ENCODE measurements around the gene IL3RA. TPM values are rescaled to one million over a fixed set of nuclear protein-coding genes. Genes with fewer than 3 reads are reported as not detected.
"Not testable (repeated sequence)": the region's sequence is repeated elsewhere in the genome, so short reads cannot be mapped to it uniquely, and the experiment has no call there.

Gene IL3RA
- total RNA-seq = 13.2 TPM

- H3K4me3 ChIP-seq (ENCODE audit: low read length) = peak within 1 kb of the TSS; percentile 45
- H3K9me3 ChIP-seq (ENCODE audit: low read depth, low read length) = no peaks in the 10 kb centered on the region
- peaks cover 64% of the 10 kb centered on the region for H3K4me1 ChIP-seq (ENCODE audit: insufficient read depth, low read length)
- no peaks in the 10 kb centered on the region for H3K27me3 ChIP-seq (ENCODE audit: insufficient read depth, low read length)
These were observed at the start of gene IL3RA for GRCh38 chrX:1336331-1336943. Gene IL3RA (plus strand): TSS chrX:1336785. CDS start chrX:1341766, 4,981 bp downstream.

DNA sequence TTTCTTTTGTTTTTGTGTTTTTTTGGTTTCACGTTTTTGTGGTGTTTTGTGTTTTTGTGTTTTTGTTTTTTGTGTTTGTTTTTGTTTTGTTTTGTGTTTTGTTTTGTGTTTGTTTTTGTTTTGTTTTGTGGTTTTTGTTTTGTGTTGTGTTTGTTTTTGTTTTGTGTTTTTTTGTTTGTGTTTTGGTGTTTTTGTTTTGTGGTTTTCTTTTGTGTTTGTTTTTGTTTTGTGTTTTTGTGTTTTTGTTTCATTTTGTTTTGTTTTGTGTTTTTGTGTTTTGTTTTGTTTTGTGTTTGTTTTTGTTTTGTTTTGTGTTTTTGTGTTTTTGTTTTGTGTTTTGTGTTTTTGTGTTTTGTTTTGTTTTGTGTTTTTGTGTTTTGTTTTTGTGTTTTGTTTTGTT lies 47.0 kb upstream of the IL3RA start:
- Histone ChIP-seq H3K4me3 (ENCODE audit: low read length) (no peak overlapping the region), H3K27me3 (ENCODE audit: insufficient read depth, low read length) (no peaks in the 10 kb centered on the region), H3K9me3 (ENCODE audit: low read depth, low read length) (no peaks in the 10 kb centered on the region), H3K4me1 (ENCODE audit: insufficient read depth, low read length) (peaks cover 4% of the 10 kb centered on the region)

- H3K4me3 ChIP-seq (ENCODE audit: low read length) = no peak overlapping the region
- peaks cover 4% of the 10 kb centered on the region for H3K4me1 ChIP-seq (ENCODE audit: insufficient read depth, low read length)
- no peaks in the 10 kb centered on the region for H3K27me3 ChIP-seq (ENCODE audit: insufficient read depth, low read length)
These were observed 45.4 kb upstream of the IL3RA start for GRCh38 chrX:1291110-1291740.

DNA sequence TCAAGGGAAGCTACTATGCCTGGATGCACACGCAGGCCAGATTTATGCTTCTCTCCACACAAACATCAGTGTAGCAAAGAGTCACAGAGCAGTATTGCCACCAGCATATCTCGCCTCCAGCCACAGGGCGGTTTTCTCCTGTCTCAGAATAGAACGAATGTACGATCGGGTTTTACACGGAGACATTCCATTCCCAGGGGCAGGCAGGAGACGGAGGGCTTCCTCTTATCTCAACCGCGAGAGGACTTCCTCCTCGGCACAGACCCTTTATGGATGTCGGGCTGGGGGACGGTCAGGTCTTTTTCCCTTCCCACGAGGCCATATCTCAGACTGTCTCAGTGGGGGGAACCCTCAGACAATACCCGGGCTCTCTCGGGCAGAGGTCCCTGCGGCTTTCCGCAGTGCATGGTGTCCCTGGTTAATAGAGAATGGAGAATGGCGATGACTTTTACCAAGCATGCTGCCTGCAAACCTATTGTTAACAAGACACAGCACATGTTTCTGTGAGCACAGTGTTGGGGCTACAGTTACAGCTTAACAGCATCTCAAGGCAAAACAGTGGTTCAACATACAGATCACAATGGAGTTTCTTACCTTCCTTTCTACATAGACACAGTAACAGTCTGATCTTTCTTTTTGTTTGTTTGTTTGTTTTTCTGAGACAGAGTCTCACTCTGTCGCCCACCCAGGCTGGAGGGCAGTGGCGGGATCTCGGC lies 43.9 kb upstream of the IL3RA start:
- H3K27me3 ChIP-seq (ENCODE audit: insufficient read depth, low read length) = no peaks in the 10 kb centered on the region
- H3K9me3 ChIP-seq (ENCODE audit: low read depth, low read length) = no peaks in the 10 kb centered on the region
- H3K4me3 ChIP-seq (ENCODE audit: low read length) = no peak overlapping the region
- H3K4me1 ChIP-seq (ENCODE audit: insufficient read depth, low read length) = peaks cover 4% of the 10 kb centered on the region

More at GRCh38 chrX:1291110-1291740, 45.4 kb upstream of the IL3RA start:
- no peaks in the 10 kb centered on the region for H3K9me3 ChIP-seq (ENCODE audit: low read depth, low read length)

DNA sequence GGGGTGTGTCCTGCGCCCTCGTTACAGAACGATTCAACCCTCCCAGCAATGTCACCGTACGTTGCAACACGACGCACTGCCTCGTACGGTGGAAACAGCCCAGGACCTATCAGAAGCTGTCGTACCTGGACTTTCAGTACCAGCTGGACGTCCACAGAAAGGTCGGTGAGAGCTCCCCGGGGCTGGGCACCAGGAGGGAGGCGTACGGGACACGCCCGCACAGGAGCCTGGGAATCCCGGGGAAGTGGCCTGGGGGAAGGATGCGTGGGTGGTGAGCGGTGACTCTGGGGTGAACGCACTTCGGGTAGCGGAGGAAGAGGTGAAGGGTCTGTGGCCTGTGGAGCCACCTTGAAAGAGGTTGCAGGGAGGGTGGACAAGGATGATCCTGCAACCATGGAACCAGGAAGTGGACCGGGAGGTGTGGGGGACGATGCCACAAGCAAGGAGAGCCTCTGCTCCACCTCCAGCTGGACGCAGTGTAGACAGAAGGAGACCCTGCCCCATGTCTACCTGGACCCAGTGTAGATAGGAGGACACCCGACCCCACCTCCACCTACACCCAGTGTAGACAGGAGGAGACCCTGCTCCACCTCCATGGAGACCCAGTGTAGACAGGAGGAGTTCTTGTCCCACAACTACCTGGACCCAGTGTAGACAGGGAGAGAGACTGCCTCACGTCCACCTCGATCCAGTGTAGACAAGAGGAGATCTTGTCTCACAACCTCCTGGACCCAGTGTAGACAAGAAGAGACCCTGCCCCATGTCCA lies 42.1 kb upstream of the IL3RA start:
- Histone ChIP-seq H3K4me1 (ENCODE audit: insufficient read depth, low read length) (peaks cover 4% of the 10 kb centered on the region), H3K9me3 (ENCODE audit: low read depth, low read length) (no peaks in the 10 kb centered on the region), H3K27me3 (ENCODE audit: insufficient read depth, low read length) (no peaks in the 10 kb centered on the region), H3K4me3 (ENCODE audit: low read length) (no peak overlapping the region)

DNA sequence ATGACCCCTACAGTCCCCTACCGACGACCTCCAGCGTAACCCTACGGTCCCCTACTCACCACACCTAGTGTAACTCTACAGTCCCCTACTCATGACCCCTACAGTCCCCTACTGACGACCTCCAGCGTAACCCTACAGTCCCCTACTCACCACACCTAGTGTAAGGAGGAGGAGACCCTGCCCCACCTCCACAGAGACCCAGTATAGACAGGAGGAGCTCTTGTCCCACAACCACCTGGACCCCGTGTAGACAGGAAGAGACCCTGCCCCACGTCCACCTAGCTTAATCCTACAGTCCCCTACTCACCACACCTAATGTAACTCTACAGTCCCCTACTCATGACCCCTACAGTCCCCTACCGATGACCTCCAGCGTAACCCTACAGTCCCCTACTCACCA lies 41.0 kb upstream of the IL3RA start:
- H3K9me3 ChIP-seq (ENCODE audit: low read depth, low read length) = no peaks in the 10 kb centered on the region
- no peak overlapping the region for H3K4me3 ChIP-seq (ENCODE audit: low read length)
- H3K27me3 ChIP-seq (ENCODE audit: insufficient read depth, low read length) = no peaks in the 10 kb centered on the region
- H3K4me1 ChIP-seq (ENCODE audit: insufficient read depth, low read length) = peaks cover 4% of the 10 kb centered on the region

- H3K9me3 ChIP-seq (ENCODE audit: low read depth, low read length); H3K4me1 ChIP-seq (ENCODE audit: insufficient read depth, low read length); H3K4me3 ChIP-seq (ENCODE audit: low read length); H3K27me3 ChIP-seq (ENCODE audit: insufficient read depth, low read length): not testable (repeated sequence)
These were observed 39.0 kb upstream of the IL3RA start for GRCh38 chrX:1297591-1297990.

DNA sequence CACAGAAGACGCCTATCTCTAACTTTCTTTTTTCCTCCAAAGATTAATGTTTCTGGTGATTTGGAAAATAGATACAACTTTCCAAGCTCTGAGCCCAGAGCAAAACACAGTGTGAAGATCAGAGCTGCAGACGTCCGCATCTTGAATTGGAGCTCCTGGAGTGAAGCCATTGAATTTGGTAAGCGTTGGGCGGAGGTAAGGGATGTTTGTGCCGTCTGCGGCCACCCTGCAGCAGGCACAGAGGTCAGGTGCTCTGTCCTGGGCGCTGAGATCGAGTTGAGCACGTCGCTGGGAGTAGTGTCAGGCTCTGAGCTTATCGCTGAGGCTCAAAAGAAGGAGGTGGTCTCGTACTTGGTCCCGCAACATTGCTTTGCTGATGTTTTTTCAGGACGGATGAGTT lies 36.1 kb upstream of the IL3RA start:
- no peaks in the 10 kb centered on the region for H3K27me3 ChIP-seq (ENCODE audit: insufficient read depth, low read length)
- H3K4me3 ChIP-seq (ENCODE audit: low read length) = no peak overlapping the region
- H3K4me1 ChIP-seq (ENCODE audit: insufficient read depth, low read length) = no peaks in the 10 kb centered on the region
- no peaks in the 10 kb centered on the region for H3K9me3 ChIP-seq (ENCODE audit: low read depth, low read length)

DNA sequence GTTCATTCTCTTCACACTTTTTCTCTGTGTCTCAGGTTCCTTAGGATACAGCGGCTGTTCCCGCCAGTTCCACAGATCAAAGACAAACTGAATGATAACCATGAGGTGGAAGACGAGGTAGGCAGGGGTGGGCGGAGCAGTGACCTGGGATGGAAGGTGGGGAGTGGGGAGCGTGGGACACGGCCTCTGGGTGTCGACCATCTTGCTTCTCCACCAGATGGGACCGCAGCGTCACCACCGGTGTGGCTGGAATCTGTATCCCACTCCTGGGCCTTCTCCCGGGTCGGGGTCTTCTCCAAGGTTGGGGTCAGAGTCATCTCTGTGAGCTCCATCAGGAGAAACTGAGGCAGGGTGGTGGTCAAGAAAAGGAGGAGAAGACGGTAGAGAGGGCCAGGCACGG lies 31.2 kb upstream of the IL3RA start:
- no peak overlapping the region for H3K4me3 ChIP-seq (ENCODE audit: low read length)
- no peaks in the 10 kb centered on the region for H3K9me3 ChIP-seq (ENCODE audit: low read depth, low read length)
- H3K4me1 ChIP-seq (ENCODE audit: insufficient read depth, low read length) = no peaks in the 10 kb centered on the region
- no peaks in the 10 kb centered on the region for H3K27me3 ChIP-seq (ENCODE audit: insufficient read depth, low read length)

- no peak overlapping the region for H3K4me3 ChIP-seq (ENCODE audit: low read length)
- H3K9me3 ChIP-seq (ENCODE audit: low read depth, low read length) = no peaks in the 10 kb centered on the region
- no peaks in the 10 kb centered on the region for H3K27me3 ChIP-seq (ENCODE audit: insufficient read depth, low read length)
- no peaks in the 10 kb centered on the region for H3K4me1 ChIP-seq (ENCODE audit: insufficient read depth, low read length)
These were observed 29.5 kb upstream of the IL3RA start for GRCh38 chrX:1306909-1307625.

DNA sequence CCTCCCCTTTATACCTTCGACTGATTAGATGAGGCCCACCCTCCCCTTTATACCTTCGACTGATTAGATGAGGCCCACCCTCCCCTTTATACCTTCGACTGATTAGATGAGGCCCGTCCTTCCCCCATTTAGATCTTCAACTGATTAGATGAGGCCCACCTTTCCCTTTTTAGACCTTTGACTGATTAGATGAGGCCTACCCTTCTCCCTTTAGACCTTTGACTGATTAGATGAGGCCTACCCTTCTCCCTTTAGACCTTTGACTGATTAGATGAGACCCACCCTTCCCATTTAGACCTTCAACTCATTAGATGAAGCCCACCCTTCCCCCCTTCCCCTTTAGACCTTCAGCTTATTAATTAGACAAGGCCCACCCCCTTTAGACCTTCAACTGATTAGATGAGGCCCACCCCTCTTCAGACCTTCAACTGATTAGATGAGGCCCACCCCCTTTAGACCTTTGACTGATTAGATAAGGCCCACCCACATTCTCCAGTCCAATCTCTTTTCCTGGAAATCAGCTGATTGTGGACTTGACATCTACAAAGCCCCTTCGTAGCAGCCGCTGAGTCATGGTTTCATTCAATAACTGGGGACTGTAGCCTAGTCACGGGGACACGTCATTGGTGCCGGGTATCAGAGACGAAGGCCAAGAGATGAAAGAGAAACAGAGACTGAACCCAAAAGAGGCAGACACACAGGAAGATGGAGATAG lies 28.8 kb upstream of the IL3RA start:
- Histone ChIP-seq H3K9me3 (ENCODE audit: low read depth, low read length) (no peaks in the 10 kb centered on the region), H3K27me3 (ENCODE audit: insufficient read depth, low read length) (no peaks in the 10 kb centered on the region), H3K4me1 (ENCODE audit: insufficient read depth, low read length) (no peaks in the 10 kb centered on the region), H3K4me3 (ENCODE audit: low read length) (no peak overlapping the region)

DNA sequence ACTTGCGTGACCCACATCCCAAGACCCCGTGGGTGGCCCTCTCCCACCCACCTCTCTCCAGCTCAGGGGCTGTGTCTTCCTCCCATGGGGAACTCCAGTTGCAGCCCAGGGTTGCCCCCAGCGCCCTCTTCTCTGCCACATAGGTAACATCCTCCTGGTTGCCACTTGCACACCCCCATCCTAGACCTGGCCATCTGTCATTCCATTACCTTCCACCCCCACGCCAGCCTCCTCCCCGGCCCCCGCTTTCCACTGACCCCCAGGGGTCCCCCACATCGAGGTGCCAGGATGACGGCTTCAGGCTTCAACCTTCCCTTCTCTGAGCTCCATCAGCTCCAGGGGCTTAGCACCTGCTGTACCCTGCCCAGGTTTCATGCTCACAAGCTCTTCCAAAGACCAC lies 28.1 kb upstream of the IL3RA start:
- Histone ChIP-seq H3K27me3 (ENCODE audit: insufficient read depth, low read length) (no peaks in the 10 kb centered on the region), H3K4me1 (ENCODE audit: insufficient read depth, low read length) (no peaks in the 10 kb centered on the region), H3K4me3 (ENCODE audit: low read length) (no peak overlapping the region), H3K9me3 (ENCODE audit: low read depth, low read length) (no peaks in the 10 kb centered on the region)

DNA sequence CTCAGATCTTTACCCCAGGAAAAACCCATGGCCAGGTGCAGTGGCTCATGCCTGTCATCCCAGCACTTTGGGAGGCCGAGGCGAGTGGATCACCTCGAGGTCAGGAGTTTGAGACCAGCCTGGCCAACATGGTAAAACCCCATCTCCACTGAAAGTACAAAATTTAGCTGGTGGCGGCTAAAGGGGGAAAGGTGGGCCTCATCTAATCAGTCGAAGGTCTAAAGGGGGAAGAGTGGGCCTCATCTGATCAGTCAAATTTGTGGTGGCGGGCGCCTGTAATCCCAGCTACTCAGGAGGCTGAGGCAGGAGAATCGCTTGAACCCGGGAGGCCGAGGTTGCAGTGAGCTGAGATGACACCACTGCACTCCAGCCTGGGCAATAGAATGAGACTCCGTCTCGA lies 27.7 kb upstream of the IL3RA start:
- not testable (repeated sequence) for H3K4me3 ChIP-seq (ENCODE audit: low read length); H3K4me1 ChIP-seq (ENCODE audit: insufficient read depth, low read length); H3K9me3 ChIP-seq (ENCODE audit: low read depth, low read length); H3K27me3 ChIP-seq (ENCODE audit: insufficient read depth, low read length)

- Histone ChIP-seq H3K27me3 (ENCODE audit: insufficient read depth, low read length) (no peaks in the 10 kb centered on the region), H3K4me1 (ENCODE audit: insufficient read depth, low read length) (peaks cover 14% of the 10 kb centered on the region), H3K4me3 (ENCODE audit: low read length) (no peak overlapping the region)
These were observed 22.8 kb upstream of the IL3RA start for GRCh38 chrX:1313788-1314187.

More at GRCh38 chrX:1313788-1314187, 22.8 kb upstream of the IL3RA start:
- no peaks in the 10 kb centered on the region for H3K9me3 ChIP-seq (ENCODE audit: low read depth, low read length)

Measured in mononuclear cell (primary cell).